ENCODE data around the gene ACOT4.
"Not testable (repeated sequence)": the region's sequence is repeated elsewhere in the genome, so short reads cannot be mapped to it uniquely, and the experiment has no call there.

ACOT4 gene

GRCh38 chr14:73582102-73582979 lies 9.3 kb upstream of the ACOT4 start:
- DNase-seq, result not testable (repeated sequence)

GRCh38 chr14:73588695-73589094 lies 3.0 kb upstream of the ACOT4 start:
- no peak for DNase-seq

GRCh38 chr14:73589116-73589515 lies 2.6 kb upstream of the ACOT4 start:
- no peak for DNase-seq

DNA sequence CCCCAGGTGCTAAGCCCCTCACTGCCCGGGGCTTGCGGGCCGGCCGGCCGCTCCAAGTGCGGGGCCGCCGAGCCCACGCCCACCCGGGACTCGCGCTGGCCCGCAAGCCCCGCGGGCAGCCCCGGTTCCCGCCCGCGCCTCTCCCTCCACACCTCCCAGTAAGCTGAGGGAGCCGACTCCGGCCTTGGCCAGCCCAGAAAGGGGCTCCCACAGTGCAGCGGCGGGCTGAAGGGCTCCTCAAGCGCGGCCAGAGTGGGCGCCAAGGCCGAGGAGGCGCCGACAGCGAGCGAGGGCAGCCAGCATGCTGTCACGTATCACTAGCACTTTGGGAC lies 1.0 kb upstream of the ACOT4 start:
- DNase-seq, result not testable (repeated sequence)

GRCh38 chr14:73594491-73594890 lies 2.8 kb downstream of the ACOT4 start:
- DNase-seq, result no peak

- no peak for DNase-seq
These were observed 7.8 kb downstream of the ACOT4 start for GRCh38 chr14:73599499-73599898.

GRCh38 chr14:73602994-73603393 lies 11.3 kb downstream of the ACOT4 start:
- no peak for DNase-seq

DNA sequence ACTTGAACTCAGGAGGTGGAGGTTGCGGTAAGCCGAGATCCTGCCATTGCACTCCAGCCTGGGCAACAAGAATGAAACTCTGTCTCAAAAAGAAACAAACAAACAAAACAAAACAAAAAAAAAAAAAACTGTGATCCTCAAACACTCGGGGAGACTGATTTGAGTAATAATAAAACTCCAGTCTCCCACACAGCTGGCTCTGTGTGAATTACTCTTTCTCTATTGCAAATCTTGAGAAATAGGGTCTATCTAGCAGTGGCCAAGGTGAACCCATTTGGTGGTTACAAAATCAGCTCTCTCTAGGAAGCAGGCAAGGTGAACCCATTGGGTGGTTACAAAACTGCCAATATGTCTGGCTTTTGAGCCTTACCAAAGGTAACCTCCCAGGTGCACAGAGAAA lies 14.6 kb downstream of the ACOT4 start:
- DNase-seq, result no peak

GRCh38 chr14:73607241-73607640 lies 15.6 kb downstream of the ACOT4 start:
- DNase-seq, result no peak

- peak; percentile 42 for DNase-seq
These were observed 19.0 kb downstream of the ACOT4 start for GRCh38 chr14:73610687-73611086.

DNA sequence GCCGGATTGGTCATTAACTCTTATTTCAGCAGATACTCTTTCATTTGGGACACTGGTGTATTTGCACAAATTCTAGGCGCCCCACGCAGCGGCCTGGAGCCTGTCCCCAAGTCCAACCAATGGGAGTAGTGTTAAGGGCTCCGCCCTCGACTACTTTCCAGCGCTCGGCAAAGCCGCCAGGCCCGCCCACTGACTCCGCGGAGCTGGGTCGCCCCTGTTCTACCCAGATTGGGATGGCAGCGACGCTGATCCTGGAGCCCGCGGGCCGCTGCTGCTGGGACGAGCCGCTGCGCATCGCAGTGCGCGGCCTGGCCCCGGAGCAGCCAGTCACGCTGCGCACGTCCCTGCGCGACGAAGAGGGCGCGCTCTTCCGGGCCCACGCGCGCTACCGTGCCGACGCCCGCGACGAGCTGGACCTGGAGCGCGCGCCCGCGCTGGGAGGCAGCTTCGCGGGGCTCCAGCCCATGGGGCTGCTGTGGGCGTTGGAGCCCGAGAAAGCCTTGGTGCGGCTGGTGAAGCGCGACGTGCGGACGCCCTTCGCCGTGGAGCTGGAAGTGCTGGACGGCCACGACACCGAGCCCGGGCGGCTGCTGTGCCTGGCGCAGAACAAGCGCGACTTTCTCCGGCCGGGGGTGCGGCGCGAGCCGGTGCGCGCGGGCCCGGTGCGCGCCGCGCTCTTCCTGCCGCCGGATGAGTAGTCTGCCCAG lies 20.8 kb downstream of the ACOT4 start, which contains the start of gene ACOT6:
TSS of gene ACOT6 (plus strand) at position 179 of the 707 bp plus-strand sequence. CDS start at position 234, 55 bp downstream.
- peak; percentile 86 for DNase-seq

- peak; percentile 65 for DNase-seq
These were observed 21.3 kb downstream of the ACOT4 start for GRCh38 chr14:73613046-73613383.

GRCh38 chr14:73613419-73613963 lies 21.8 kb downstream of the ACOT4 start:
- DNase-seq, result peak; percentile 50

- DNase-seq, result no peak
These were observed 25.2 kb downstream of the ACOT4 start for GRCh38 chr14:73616831-73617230.

DNA sequence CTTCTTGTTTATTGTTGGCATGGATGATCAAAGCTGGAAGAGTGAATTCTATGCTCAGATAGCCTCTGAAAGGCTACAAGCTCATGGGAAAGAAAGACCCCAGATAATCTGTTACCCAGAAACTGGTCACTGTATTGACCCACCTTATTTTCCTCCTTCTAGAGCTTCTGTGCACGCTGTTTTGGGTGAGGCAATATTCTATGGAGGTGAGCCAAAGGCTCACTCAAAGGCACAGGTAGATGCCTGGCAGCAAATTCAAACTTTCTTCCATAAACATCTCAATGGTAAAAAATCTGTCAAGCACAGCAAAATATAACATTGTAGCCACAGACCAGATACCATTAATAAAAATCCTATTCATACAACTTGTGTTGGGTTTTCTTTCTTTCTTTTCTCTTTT lies 27.9 kb downstream of the ACOT4 start:
- DNase-seq, result no peak

DNA sequence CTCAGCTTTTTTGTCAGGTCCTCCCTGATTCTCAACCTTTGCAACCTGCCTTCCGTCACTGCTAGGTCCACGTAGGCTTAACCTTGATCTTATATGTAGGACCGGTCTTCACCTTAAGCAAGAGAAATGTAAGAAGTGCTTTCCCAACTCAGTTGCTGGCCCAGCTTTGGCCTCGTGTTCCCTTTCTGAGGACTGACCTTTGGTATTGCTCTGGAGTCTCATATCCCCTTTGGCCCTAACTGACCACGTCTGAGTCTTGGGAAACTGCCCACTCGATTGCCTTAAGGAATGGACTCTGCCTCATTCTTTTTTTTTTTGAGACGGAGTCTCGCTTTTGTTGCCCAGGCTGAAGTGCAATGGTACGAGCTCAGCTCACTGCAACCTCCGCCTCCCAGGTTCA lies 28.6 kb downstream of the ACOT4 start:
- DNase-seq, result no peak

DNA sequence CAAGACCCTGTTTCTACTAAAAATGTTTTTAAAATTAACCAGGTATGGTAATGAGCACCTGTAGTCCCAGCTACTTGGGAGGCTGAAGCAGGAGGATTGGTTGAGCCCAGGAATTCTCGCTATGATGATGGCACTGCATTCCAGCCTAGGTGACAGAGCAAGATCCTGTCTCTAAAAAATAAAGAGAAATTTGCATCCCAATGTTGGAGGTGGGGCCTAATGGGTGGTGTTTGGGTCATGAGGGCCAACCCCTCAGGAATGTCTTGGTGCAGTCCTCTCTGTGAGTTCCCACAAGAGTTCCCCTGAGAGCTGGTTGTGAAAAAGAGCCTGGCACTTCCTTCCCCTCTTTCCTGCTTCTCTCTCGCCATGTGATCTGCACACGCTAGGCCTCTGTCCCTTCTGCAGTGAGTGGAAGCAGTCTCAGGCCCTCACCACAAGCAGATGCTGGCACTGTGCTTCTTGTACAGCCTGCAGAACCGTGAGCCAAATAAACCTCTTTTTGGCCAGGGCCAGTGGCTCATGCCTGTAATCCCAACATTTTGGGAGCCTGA lies 31.9 kb downstream of the ACOT4 start:
- no peak for DNase-seq

DNA sequence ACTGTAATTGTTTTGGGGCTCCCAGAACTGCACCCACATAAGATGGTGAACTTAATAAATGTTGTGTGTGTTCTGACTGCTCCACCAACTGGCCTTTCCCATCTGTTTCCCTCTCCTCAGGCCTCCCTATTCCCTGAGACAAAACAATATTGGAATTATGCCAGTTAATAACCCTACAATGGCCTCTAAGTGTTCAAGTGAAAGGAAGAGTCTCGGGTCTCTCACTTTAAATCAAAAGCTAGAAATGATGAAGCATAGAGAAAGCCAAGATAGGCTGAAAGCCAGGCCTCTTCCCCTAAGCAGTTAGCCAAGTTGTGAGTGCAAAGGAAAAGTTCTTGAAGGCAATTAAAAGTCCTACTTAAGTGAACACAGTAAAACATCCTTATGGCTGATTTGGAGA lies 34.0 kb downstream of the ACOT4 start:
- no peak for DNase-seq

DNA sequence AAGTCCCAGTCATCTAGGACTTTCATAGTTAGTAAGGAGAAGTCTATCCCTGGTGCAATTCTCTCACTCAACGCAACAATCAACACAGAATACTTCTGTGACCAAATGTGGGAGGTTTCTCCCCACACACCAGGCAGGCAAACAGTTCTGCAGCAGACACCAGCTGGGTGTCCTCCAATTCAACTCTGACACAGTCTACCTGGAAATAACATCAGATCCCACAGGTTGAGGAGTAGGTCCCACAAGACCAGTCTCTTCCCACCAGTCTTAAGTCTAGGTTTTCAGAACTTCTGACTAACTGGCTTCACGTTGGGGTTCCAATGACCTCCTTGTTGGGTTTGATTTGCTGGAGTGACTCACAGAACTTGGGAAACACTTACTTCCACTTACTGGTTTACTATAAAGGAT lies 35.5 kb downstream of the ACOT4 start:
- DNase-seq, result no peak

GRCh38 chr14:73630009-73630780 lies 38.5 kb downstream of the ACOT4 start:
- no peak for DNase-seq

- DNase-seq, result peak; percentile 76
These were observed 41.7 kb downstream of the ACOT4 start for GRCh38 chr14:73633116-73634010.

Data from DMS53 (cell line).